Adrenal gland (tissue), 12 donors: ENCODE data around the gene SECTM1. TPM values are rescaled to one million over a fixed set of nuclear protein-coding genes. Genes with fewer than 3 reads are reported as not detected.

Source experiments
- DNase-seq, 7 donors: peaks; one replicate each; pipeline ENCODE4 v3.0.0-alpha.2; 2019 to 2020
- H3K27ac ChIP-seq, 5 donors: fragments of 200-600 bp; sonication (generic) in 4 of 5; 1 replicate in 3 of 5; 2 replicates in 2 of 5; pipeline versions ENCODE4 v1.5.1 to v1.8.0; 2016 to 2020; ENCODE audit warnings: mild to moderate bottlenecking in 1 of 5
- H3K27me3 ChIP-seq: fragments of 200-600 bp; 2 replicates; pipeline ENCODE4 v1.8.0; 2021
- H3K36me3 ChIP-seq, 2 donors: fragments of 200-600 bp; replicated peaks in 1 of 2; 1 replicate in 1 of 2; 2 replicates in 1 of 2; pipeline versions ENCODE4 v1.5.1 to v1.8.0; 2018 to 2022
- H3K4me1 ChIP-seq, 2 donors: fragments of 200-600 bp; replicated peaks in 1 of 2; 1 replicate in 1 of 2; 2 replicates in 1 of 2; pipeline versions ENCODE4 v1.5.1 to v1.8.0; 2018 to 2021
- H3K4me3 ChIP-seq, 4 donors: fragments of 200-600 bp; sonication (generic) in 3 of 4; one replicate each; pipeline ENCODE4 v1.5.1; 2016 to 2018
- H3K9me3 ChIP-seq, 3 donors: fragments of 200-600 bp; sonication (generic) in 1 of 3; replicated peaks in 1 of 3; 1 replicate in 2 of 3; 2 replicates in 1 of 3; pipeline versions ENCODE4 v1.5.1 to v1.8.0; 2016 to 2021
- CTCF ChIP-seq, 6 experiments: fragments of 450-650 bp in 4 of 6; fragments of 200-600 bp in 2 of 6; sonication (generic) in 1 of 6; IDR thresholded peaks; 1 replicate in 5 of 6; 2 replicates in 1 of 6; pipeline versions ENCODE4 v1.5.1 to v1.8.0; 2016 to 2021; ENCODE audit warnings: antibody characterized with exemption in 6 of 6, mild to moderate bottlenecking in 2 of 6, moderate library complexity in 1 of 6
- POLR2A ChIP-seq, 2 donors: fragments of 450-650 bp; IDR thresholded peaks; one replicate each; pipeline ENCODE4 v1.6.1; 2017; ENCODE audit warnings: antibody characterized with exemption in 2 of 2, mild to moderate bottlenecking in 2 of 2, moderate library complexity in 1 of 2
- WGBS, 4 donors: extraction: QIAGEN DNeasy Blood & Tissue Kit in 2 of 4; methylation state at CpG; one replicate each; pipeline versions ENCODE4 v1.1.5 to v1.1.7; 2013 to 2017; 5-methylcytosine and 5-hydroxymethylcytosine counted together
- intact Hi-C, 2 donors: fragments of 100-400 bp; cut with DNase I; formaldehyde crosslinking; loops; one replicate each; pipeline versions ENCODE4 v1.14.1 to v1.15.0; 2022 to 2023
- polyA plus RNA-seq, 3 donors: library from polyadenylated mRNA; stranded (reverse); fragments of 200-250 nt in 2 of 3; fragments of 350-450 nt in 1 of 3; fragmentation: Illumina TruSeq in 1 of 3; extraction: RNeasy Lipid Tissue Mini Kit (QIAGEN cat#74804) in 1 of 3; gene quantifications; one replicate each; pipeline ENCODE4 v1.2.3, GENCODE V29; 2013 to 2014
- total RNA-seq, 9 donors: library from RNA; depleted of rRNA in 4 of 9; stranded (reverse); fragments of >200 nt in 4 of 9; fragments of 120-200 nt in 1 of 9; fragmentation: NEBNext Ultra II Directional in 1 of 9; extraction: Animal tissue kit (Norgen Biotek cat#: 25700) in 1 of 9; gene quantifications; one replicate each; pipeline versions ENCODE4 v1.1.0 to v1.2.4, GENCODE V29; 2013 to 2023
- donor health status: healthy with polysubstance abuse.
- donor health status: Bipolar disorder and iron deficiency.
- donor health status: DM: yes; HTN: yes; CAD: no.
- donor health status: DM: no; HTN: no; CAD: no.
- donor health status: DM: no; HTN: no; CAD: no.
- donor health status: DM: yes; HTN: yes; CAD: no.

Gene SECTM1
- total and polyA plus RNA-seq, 12 donors: 1.2 to 24.3 (median 5.9) TPM

GRCh38 chr17:82296511-82297279 lies 36.9 kb downstream of the SECTM1 start:
- WGBS, 4 donors: 50 to 62% (median 53%) methylated on average over 7 of the region's 7 CpGs
- no peaks in the 10 kb centered on the region for H3K9me3 ChIP-seq
- H3K4me1 ChIP-seq: peaks cover 0 to 42% of the 10 kb centered on the region in 2 donors
- peak overlapping the region; percentile 58 to 97 (median 79) for H3K27ac ChIP-seq
- H3K36me3 ChIP-seq: no peaks in the 10 kb centered on the region
- TF ChIP-seq POLR2A (IDR thresholded peaks at IDR 0.05) (no peak), CTCF (IDR thresholded peaks at IDR 0.05) (no peak)
- H3K27me3 ChIP-seq: no peaks in the 10 kb centered on the region
- DNase-seq: no peak
- intact Hi-C loops: loop anchor here in 1 of 2 donors (10.0 kb wide), 1 partner anchor 272 kb away; the partner anchor contains the start of genes CENPX and LRRC45
- peak overlapping the region in 1 of 4 donors; percentile 44 for H3K4me3 ChIP-seq

- 45 to 51% (median 47%) methylated on average over 4 of the region's 4 CpGs for WGBS, 4 donors
- no peaks in the 10 kb centered on the region for H3K9me3 ChIP-seq
Observed at GRCh38 chr17:82295472-82295814, 38.1 kb downstream of the SECTM1 start.

GRCh38 chr17:82294064-82294773 lies 39.3 kb downstream of the SECTM1 start:
- peaks cover 0 to 43% of the 10 kb centered on the region in 2 donors for H3K4me1 ChIP-seq
- TF ChIP-seq POLR2A (IDR thresholded peaks at IDR 0.05): no peak
- TF ChIP-seq CTCF (IDR thresholded peaks at IDR 0.05): no peak
- H3K27me3 ChIP-seq: no peaks in the 10 kb centered on the region
- peak overlapping the region in 1 of 4 donors; percentile 96 for H3K4me3 ChIP-seq
- no peak for DNase-seq
- H3K9me3 ChIP-seq: no peaks in the 10 kb centered on the region
- peak overlapping the region in 3 of 5 donors; percentile 68 to 99 (median 81) for H3K27ac ChIP-seq
- 87 to 89% (median 87%) methylated on average over 15 of the region's 15 CpGs for WGBS, 4 donors
- H3K36me3 ChIP-seq: no peaks in the 10 kb centered on the region
- intact Hi-C loops: loop anchor here in 1 of 2 donors (10.0 kb wide), 1 partner anchor 269 kb away; the partner anchor contains the start of genes CENPX and LRRC45

More at GRCh38 chr17:82295472-82295814, 38.1 kb downstream of the SECTM1 start:
- intact Hi-C loops: loop anchor here in 1 of 2 donors (10.0 kb wide), 1 partner anchor 271 kb away; the partner anchor contains the start of genes CENPX and LRRC45
- TF ChIP-seq POLR2A (IDR thresholded peaks at IDR 0.05) (no peak), CTCF (IDR thresholded peaks at IDR 0.05) (no peak)
- H3K4me3 ChIP-seq: no peak overlapping the region
- peaks cover 0 to 43% of the 10 kb centered on the region in 2 donors for H3K4me1 ChIP-seq
- no peak for DNase-seq
- H3K27me3 ChIP-seq: no peaks in the 10 kb centered on the region
- no peaks in the 10 kb centered on the region for H3K36me3 ChIP-seq
- H3K27ac ChIP-seq: peak overlapping the region in 1 of 5 donors; percentile 92
